Stimulated activated CD4-positive, alpha-beta T cell treated with anti-CD3 and anti-CD28 coated beads, Interleukin-15, amount 100 ng/mL, for 1 hour (primary cell): Measurements from ENCODE around the gene UTRN.

ENCODE experiments used
- DNase-seq, 2 donors: peaks; one replicate each; pipeline ENCODE4 v3.0.0-alpha.2; 2020; ENCODE audit warnings: low read depth in 1 of 2, low spot score in 1 of 2

Gene UTRN

DNA sequence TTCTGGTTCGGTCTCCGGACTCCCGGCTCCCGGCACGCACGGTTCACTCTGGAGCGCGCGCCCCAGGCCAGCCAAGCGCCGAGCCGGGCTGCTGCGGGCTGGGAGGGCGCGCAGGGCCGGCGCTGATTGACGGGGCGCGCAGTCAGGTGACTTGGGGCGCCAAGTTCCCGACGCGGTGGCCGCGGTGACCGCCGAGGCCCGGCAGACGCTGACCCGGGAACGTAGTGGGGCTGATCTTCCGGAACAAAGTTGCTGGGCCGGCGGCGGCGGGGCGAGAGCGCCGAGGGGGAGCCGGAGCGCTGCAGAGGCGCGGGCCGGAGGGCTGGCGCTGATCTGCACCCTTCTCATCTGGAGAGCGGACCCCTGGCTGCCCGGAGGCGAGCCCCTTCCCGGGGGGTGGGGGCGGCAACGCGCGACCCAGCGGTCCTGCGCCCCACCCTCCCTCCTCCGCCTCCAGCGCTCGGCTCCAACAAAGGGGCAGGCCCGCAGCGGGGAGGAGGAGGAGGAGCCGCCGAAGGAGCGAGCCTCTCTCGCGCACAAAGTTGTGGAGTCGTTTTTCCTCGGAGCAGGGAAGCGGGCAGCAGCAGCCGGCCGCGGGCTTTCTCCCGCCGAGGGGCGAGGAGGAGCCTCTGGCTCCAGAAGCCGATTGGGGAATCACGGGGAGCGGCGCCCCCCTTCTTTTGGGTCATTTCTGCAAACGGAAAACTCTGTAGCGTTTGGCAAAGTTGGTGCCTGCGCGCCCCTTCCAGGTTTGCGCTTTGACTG lies at the start of gene UTRN:
TSS of gene UTRN (plus strand) at position 553 of the 765 bp plus-strand sequence. CDS start 6,494 bp downstream, outside the sequence.
- DNase-seq, result peak in 1 of 2 donors; percentile 25

DNA sequence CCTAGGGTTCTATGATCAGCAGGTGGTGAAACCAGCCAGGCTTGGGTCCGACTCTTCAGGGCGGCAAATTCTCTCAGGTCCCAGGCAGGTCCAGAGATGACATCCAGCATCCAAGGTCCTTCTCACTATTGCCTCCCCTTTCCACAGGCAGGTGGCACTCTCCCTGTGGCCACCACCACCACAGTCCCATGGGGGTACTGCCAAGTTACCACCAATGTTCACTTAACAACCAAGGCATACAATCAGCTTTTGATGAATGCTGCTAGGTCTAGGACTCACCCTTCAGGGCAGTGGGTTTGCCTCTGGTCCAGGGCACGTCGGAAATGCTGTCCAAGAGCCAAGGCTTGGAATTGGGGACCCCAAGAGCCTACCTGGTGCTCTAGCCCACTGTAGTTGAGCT lies 40.4 kb upstream of the UTRN start:
- DNase-seq, result no peak

DNA sequence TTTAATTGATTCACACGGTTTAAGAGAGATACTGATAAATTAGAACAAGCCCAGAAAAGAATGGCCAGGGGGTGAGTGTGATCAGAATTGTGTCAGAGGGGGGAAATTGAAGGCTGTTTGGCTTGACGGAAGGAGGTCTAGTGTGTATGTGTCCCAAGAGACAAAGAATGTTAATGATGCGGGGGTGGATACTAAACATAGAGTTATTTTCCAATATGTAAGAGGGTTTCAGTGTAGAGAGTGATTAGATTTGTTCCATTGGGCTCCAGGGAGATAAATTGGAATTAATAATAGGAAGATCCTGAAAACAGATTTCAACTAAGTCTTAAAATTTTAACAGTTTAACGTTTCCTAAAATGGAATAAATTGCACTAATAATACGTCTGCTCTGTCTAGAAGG lies 38.1 kb upstream of the UTRN start:
- DNase-seq, result no peak

DNA sequence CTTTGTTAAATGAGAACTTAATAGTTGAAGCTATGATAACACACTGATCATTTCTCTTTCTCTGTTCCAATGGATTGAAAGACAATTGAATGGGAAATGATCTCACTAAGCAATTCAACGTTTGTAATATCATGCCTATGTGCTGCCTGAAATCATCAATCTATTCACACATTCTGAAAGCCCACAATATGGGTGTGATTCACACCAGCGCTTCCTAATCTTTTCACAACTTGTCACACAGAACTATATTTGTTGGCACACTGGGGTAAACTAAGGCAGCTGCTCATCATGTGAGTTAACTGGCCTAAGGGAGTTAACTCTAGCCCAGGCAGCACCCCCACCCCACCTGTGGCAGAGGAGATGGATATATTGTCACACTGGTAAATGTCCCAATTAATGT lies 37.1 kb upstream of the UTRN start:
- no peak for DNase-seq

DNA sequence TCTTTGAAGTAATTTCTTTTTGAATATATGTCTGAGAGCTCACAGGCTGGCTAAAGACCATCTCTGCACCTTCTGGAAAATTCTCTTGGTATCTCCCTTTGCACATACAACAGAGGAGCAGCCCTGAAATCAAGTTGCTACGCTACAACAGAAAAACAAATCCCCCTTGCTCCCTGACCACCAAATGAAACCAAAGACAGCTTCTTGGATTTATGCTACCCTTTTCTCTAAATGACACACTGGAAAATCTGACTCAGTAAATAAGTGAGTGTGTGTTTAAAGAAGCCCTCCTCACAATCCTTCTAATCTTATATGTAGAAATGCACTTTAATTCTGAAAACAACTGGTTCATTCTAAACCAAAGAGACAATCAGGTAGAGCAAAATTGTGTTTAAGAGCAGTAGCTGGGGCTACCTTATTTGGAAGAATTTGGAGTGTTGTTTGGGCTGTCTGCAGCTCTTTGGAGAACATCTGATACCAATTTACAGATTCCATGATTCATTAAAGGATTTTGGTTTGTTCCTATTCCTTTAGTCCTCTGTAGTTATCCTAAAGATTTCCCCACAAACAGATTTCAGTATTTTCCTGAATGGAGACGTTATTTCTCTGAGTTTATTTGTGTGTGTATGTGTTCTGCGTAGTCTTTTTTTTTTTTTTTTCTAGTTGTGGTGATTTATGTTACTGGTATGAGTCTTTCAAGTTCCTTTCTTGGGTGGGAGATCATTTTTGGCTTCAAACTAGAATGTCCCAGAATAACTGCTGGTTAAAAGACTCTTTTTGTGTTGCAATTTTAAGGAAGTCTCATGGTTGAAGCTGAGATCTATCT lies 36.4 kb upstream of the UTRN start:
- no peak for DNase-seq

DNA sequence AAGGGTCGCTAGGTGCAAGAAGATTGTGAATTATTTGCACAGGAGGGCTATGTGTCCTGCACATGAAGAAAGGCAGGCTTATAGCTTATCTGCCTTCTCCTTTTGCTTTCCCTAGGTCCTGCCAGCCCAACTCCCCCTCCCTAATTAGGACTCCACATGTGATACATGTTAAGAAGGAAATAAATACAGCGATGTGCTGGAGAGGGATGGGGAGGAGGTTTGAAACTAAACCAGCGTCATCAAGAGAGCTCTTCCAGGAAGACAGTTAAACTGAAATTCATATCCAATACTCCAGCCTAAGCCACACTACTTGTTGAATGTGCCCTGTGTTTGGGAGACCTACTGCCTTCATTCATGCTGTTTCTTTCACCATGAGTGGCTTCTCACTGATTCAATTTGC lies 34.9 kb upstream of the UTRN start:
- no peak for DNase-seq

DNA sequence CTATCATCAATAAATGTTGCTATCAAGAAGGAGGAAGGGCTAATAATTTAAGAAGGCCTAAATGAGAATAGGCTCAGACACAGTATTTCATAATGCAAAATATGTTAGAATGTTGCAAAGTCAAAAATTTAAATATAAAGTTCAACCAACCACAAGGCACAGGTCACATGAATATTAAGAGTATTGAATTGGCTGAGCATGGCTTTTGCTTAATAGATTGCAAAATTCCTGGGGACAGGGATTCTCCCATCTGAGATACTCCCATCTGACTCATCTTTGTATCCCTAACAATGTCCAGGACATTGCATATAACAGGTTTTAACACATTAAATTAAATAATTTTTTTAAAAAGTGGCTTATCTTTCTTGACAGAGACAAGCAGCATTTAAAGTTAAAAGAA lies 32.9 kb upstream of the UTRN start:
- DNase-seq, result no peak

DNA sequence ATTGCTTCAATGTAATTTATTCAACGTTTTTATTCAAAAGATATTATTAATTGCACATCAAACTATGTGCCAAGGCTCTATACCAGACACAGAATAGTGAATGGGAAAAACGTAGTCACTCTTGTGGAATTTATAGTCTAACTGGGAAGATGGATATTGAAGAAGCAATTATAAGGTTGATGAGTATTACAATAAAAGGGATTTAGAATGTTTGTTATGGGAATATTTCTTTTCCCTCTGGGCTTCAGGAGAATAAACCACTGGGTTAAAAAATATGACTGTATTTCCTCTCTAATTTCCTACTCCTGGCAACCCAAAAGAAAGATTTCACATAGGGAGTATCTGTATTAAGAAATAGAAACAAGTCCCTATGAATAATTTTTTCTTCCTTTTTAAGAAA lies 25.1 kb upstream of the UTRN start:
- DNase-seq, result no peak

DNA sequence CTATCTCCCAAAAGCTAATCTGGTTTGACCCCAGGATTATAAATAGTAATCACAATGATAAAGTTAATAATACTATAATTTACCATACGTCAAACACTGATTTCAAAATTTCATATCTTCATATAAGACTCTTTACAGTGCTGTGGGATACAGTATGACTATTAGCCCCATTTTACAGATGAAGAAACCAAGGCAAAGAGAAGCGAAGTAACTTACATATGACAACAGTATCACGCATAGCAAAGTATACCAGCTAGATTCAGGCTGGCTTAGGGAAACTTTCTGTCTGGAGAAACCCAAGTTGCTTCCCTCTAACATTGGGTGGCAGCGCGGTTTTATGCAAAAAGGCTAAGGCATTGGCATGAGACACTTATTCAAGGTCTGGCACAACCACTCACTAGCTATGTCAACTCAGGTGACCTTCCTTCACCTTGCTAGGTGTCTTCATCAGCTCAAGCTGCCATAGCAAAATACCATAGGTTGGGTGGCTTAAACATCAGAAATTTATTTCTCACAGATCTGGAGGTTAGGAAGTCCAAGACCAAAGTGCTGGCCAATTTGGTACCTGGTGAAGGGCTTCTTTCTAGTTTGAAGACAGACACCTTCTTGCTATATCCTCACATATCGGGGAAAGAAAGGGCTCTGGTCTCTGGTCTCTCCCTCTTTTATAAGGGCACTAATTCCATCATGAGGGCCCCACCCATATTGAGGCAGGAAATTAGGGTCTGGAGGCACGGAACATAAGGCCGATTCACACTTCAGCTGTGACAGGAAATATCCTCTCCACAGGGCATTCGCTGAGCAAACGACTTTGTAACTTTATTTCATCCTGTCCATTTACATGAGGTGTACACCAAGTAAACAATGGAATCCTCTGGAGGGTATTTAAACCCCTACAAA lies 22.4 kb upstream of the UTRN start:
- peak in 1 of 2 donors; percentile 8 for DNase-seq

DNA sequence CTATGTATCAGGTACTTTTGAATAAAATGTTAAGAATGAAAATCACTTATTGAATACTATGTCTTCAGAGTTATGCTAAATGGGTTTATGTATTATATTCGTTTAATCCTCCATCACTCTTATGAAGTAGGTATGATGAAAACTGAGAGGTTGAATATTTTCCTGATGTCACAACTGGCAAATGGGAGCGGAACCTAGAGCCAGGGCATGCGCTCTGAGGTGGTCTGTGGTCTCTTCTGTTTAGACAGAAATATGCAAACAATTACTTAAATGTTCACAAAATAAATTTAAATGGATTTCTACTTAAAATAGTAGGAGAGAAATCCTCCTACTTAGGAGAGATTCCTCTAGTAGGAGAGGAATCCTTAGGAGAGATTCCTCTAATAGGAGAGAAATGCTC lies 21.3 kb upstream of the UTRN start:
- no peak for DNase-seq

DNA sequence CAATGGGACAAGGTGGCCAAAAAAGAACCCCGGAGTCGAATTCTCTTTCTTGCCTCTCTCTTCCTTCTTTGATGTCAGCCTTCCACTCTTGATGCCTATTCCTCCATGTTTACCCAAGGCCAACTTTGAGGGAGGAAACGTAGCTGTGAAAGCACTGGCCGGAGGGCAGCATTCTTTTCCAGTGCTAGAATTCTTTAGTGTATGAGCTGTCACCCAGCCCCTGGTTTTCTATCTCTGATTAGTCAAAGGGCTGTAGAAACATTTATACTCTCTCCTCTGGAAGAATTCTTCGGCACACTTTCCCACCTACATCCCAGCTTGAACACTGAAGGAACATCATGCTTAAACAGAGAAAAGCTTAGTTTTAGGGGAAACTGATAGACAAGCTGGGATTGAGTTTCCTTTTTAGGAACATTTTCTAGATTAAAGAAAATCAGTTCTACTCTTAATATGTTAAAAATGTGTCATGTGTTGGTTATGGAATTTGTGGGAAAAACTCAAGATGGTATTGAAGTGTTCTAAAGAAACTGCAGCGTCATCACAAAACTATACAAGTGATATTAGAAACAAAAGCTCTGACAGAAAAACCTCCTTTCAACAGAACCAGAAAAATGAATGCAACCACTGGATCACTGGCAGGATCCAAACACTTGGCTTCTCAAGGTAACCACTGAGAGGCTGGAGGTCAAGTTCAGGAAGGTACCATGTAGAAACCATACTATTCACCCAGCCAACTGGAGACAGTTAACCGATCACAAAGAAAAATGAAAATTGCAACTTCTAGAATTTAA lies 20.7 kb upstream of the UTRN start:
- DNase-seq, result no peak

DNA sequence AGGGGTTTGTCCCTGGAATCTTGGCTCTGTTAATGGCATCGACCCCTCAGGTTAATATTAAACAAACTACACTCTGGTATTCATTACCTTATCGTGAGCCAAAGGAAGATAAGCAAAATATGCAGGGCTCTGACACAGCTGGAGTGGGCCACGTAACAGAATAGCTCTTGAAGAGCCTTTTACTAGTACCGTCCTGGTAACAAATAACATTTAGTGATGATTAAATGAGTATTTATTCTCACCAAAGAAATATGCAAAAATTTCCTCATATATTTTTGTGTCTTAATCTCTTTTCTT lies 20.1 kb upstream of the UTRN start:
- no peak for DNase-seq

DNA sequence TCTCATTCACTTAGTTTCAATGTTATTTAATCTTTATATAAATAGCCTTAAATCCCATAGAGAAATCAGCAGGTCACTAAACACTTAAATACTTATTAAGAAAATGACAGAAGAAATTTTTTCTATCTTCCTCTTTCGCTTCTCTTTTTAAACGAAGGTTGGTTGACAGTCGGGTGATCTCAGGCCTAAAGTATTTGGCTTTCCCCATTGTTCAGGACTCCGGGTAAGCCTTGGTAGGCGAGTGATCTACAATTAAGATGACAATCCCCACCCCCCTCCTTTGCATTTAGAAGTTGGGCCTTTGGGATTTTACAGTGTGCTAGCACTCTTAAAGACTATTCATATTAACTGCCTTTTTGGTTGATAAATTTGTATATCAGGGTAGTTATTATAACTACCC lies 19.7 kb upstream of the UTRN start:
- no peak for DNase-seq

DNA sequence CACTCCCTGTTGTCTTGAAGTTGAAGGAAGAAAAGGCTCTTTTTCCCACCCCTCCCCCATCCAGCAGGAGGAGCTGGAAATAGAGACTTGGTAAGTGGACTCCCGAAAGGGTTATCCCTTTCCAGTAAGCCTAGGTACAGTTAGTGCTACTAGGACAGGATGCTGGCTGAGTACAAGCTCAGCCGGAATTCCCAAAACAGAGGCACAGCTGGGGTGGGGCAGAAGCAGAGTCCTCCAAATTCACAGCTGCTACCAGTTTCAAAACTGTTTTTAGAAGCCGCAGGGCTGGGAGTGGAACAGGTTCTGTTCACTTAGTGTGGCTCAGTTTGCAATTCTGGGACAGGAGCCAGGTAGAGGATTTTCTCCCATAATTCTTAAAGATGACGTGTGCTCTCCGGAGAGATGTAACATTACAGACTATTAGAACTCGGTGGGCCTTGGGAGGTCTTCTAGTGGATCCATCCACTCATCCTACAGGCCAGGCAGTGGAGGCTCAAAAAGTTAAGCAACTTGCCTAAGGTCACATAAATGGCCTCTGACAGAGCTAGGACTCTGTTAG lies 19.0 kb upstream of the UTRN start:
- no peak for DNase-seq

DNA sequence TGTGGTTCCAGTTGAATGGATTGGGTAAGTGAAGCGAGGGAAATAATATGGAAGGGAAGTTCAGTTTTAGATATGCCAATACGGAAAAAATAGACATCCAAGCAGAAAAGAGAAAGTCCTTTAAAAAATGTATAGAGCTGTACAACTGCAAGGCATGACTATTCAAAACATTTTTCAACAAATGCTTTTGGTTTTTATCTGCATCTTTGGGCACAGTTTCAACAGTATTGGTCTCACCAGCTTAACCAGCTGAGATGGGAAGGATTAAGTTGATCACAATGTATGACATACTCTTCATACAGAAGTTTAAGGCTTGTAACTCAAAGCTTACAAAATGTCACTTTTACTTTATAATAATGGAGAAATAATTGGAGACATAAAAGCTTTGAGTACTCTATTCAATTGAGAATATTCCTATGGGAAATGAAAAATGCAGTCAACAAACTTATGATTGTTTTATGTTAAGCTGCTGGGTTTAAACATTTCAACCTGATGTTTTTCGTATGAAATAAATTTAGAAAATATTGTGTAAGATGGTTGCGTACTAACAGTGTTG lies 16.3 kb upstream of the UTRN start:
- no peak for DNase-seq

DNA sequence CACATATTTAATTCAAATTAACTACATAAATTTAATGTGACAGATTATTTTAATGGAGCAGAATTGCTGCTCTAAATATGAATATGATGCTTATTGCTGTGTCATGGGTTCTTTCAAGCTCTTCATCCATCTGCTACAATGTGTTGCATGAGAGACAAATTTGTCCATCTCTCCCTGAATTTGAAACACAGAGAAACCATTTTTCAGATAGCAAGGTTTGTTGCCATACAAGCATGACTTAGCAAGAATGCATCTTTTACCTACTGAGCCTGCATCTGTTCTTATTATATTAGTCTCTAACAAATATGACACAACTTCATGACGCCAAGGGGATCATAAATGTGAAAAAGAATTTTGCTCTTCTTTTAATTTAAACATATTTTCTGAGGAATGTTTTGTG lies 8.0 kb upstream of the UTRN start:
- DNase-seq, result no peak

DNA sequence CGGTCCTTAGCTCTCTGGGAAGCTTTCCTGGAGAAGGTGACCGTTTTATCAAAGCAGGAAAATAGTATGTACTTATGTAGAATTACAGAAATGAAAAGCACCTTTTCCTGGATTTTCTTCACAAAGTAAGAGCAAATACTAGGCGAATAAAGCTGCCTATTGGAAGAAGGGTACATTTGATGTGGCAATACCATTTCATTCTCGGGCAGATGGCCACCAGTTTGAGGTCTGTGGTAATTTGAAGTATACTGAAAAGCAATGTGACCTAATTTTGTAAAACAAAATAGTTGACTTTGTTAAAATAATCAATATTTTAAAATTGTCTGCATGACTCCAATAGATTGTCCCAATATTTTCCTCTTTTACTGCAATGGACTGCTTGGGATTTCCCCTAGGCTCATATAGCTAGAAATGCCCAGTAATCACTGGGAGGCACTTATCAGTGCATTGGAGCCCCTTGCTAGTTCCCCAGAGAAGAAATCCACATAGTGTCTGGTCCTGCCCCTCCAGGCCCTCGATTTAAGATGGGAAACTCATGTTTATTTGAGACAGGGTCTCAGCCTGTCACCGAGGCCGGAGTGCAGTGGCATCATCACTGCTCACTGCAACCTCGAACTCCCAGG lies 7.4 kb upstream of the UTRN start:
- DNase-seq, result no peak

DNA sequence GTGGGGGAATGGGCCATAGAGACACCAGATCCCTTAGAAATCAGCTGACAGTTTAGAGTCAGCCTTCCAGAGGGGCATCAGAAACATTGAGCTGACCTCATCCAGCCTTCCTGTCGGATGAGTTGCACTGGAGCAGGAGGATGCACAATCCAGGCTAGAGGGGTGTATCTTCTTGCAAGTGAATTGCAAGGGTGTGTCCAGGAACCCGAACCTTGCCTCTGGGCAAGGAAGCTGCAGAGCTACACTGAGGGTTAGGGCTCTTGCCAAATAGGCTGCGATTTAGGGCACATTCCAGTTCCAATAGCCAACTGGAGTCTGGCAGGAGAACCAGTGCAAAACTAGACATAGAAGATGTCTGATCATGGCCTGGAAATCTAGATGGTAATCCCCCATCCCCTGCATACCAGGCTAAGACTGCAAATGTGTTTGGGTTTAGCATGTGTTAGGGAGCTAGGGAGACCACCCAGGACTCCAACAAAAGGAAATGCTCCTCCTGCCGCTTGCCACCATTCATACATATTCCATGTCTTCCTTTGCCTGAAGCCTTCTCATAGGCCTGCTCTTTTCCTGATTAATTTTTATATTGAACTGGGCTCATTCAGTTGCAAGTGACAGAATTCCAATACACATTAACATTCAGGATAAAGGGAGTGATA lies 6.3 kb upstream of the UTRN start:
- no peak for DNase-seq

DNA sequence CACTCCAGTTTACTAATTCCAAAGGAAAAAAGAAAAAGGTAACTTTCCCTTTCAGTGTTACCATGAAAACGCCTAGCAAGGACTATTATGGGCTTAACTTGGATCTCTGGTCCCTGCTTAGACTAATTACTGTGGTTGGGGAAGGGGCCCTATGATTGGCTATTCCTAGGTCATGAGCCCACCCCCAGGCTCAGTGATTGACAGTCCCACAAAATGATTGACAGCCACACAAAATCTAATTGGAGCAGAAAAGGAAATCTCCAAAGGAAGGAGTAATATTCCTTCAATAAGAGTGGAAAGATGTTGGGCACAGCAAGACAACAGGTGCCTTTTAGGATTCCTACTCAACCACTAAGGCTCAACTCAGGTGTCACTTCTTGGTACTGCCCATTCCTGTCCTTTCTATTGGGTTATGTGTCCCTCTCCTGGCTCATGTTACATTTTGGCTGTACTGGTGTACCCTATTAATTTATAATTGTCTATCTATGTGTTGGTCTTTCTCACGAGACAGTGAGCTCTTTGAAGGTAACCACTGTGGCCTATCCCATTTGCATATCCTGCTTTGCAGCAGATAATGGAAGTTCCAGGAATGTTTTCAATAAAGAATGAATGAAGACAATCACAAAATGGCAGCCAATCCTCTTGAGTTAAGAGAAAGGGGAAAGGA lies 5.5 kb upstream of the UTRN start:
- DNase-seq, result no peak
